ENCODE results near the gene PODXL.

PODXL gene

DNA sequence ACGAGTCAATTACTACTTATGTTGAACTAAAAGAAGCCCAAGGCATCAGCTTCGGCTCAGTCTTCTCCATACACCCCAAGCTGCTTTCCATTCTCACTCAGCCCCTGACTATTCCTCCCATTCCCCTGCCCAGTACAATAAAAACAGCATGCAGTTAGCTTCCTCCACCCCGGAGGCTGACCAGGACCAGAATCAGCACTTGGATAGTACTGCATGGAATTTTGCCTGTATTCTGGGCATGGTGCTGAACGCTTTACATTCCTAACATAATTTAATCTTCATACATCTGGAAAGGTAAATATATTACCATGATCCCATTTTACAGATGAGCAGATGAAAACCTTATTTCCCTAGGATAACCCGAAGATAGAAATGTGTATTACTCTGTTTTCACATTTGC lies 7.5 kb upstream of the PODXL start:
- Histone ChIP-seq H3K27me3 (ENCODE audit: insufficient read depth, low read length) (peaks cover 5% of the 10 kb centered on the region; the same call in 1 of the 2 replicates), H3K9me2 (ENCODE audit: low read depth, low read length) (no peaks in the 10 kb centered on the region), H3K4me1 (ENCODE audit: insufficient read depth, low read length, severe bottlenecking) (no peaks in the 10 kb centered on the region), H3K27ac (ENCODE audit: low read depth, low read length, poor library complexity, severe bottlenecking) (no peak overlapping the region), H4K20me1 (ENCODE audit: insufficient read depth, low read length) (no peaks in the 10 kb centered on the region), H3K9me3 (ENCODE audit: low read length) (no peaks in the 10 kb centered on the region), H3K36me3 (ENCODE audit: insufficient read depth, low read length) (no peaks in the 10 kb centered on the region), H3K4me3 (ENCODE audit: low read depth, low read length, poor library complexity, severe bottlenecking) (no peak overlapping the region), H3K79me2 (ENCODE audit: insufficient read depth, low read length) (no peaks in the 10 kb centered on the region), H2AFZ (ENCODE audit: low read length) (no peak overlapping the region), H3K4me2 (ENCODE audit: low read length) (no peak overlapping the region), H3K9ac (ENCODE audit: low read length) (no peak overlapping the region), H3F3A (ENCODE audit: insufficient read depth, low read length) (no peaks in the 10 kb centered on the region)
- TF ChIP-seq, protein P1, sequence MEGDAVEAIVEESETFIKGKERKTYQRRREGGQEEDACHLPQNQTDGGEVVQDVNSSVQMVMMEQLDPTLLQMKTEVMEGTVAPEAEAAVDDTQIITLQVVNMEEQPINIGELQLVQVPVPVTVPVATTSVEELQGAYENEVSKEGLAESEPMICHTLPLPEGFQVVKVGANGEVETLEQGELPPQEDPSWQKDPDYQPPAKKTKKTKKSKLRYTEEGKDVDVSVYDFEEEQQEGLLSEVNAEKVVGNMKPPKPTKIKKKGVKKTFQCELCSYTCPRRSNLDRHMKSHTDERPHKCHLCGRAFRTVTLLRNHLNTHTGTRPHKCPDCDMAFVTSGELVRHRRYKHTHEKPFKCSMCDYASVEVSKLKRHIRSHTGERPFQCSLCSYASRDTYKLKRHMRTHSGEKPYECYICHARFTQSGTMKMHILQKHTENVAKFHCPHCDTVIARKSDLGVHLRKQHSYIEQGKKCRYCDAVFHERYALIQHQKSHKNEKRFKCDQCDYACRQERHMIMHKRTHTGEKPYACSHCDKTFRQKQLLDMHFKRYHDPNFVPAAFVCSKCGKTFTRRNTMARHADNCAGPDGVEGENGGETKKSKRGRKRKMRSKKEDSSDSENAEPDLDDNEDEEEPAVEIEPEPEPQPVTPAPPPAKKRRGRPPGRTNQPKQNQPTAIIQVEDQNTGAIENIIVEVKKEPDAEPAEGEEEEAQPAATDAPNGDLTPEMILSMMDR (IDR thresholded peaks at IDR 0.05; ENCODE audit: low read length) = no peak
- no peak for TF ChIP-seq EZH2 (IDR thresholded peaks at IDR 0.05; ENCODE audit: borderline replicate concordance, low read length)

DNA sequence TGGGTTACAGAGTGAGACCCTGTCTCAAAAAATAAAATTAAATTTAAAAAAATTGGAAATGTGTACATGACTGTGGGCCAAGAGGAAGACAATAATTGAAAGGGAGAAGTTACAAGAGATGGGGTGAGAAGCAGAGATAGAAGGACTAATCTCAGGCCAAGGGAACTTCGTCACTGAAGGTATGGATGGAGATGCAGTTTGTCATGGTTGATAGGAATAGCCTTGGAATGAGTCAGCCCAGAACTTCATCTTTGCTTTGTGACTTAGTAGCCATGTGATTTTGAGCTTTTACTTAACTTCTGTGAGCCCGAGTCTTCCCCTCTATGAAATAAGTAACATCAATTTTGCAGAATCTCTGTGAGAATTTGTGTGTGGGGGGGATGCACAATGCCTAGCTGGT lies 6.5 kb upstream of the PODXL start:
- Histone ChIP-seq H3F3A (ENCODE audit: insufficient read depth, low read length) (no peaks in the 10 kb centered on the region), H3K9me2 (ENCODE audit: low read depth, low read length) (no peaks in the 10 kb centered on the region), H3K79me2 (ENCODE audit: insufficient read depth, low read length) (no peaks in the 10 kb centered on the region), H2AFZ (ENCODE audit: low read length) (no peak overlapping the region), H3K27me3 (ENCODE audit: insufficient read depth, low read length) (peaks cover 5% of the 10 kb centered on the region; the same call in 1 of the 2 replicates), H3K27ac (ENCODE audit: low read depth, low read length, poor library complexity, severe bottlenecking) (no peak overlapping the region), H4K20me1 (ENCODE audit: insufficient read depth, low read length) (no peaks in the 10 kb centered on the region), H3K9me3 (ENCODE audit: low read length) (no peaks in the 10 kb centered on the region), H3K4me1 (ENCODE audit: insufficient read depth, low read length, severe bottlenecking) (no peaks in the 10 kb centered on the region), H3K4me3 (ENCODE audit: low read depth, low read length, poor library complexity, severe bottlenecking) (no peak overlapping the region), H3K36me3 (ENCODE audit: insufficient read depth, low read length) (no peaks in the 10 kb centered on the region), H3K9ac (ENCODE audit: low read length) (no peak overlapping the region), H3K4me2 (ENCODE audit: low read length) (no peak overlapping the region)
- TF ChIP-seq, protein P1 (IDR thresholded peaks at IDR 0.05; ENCODE audit: low read length) = no peak
- no peak for TF ChIP-seq EZH2 (IDR thresholded peaks at IDR 0.05; ENCODE audit: borderline replicate concordance, low read length)

DNA sequence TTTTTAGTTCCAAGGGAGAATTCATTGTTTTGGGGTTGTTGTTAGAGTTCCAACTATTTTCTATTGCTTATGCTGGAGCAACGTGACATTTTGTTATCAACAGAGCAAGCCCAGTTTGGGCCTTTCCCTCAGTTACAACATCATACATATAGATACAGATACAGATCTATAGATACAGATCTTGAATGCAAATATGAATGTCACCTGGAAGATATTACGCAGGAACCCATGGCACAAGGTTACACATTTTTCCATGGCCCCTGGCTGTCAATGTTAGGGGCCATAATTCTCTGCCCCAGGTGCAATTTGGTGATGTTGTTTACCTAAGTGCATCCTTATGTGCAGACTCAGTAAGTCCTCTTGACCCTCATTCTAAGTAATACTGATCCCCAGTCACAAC lies 3.6 kb upstream of the PODXL start:
- no peak for TF ChIP-seq EZH2 (IDR thresholded peaks at IDR 0.05; ENCODE audit: borderline replicate concordance, low read length)
- TF ChIP-seq, protein P1 (IDR thresholded peaks at IDR 0.05; ENCODE audit: low read length) = no peak
- peaks cover 17% of the 10 kb centered on the region for H3K4me1 ChIP-seq (ENCODE audit: insufficient read depth, low read length, severe bottlenecking)
- no peaks in the 10 kb centered on the region for H3K79me2 ChIP-seq (ENCODE audit: insufficient read depth, low read length)
- no peaks in the 10 kb centered on the region for H3K36me3 ChIP-seq (ENCODE audit: insufficient read depth, low read length)
- H2AFZ ChIP-seq (ENCODE audit: low read length) = no peak overlapping the region
- H3K27ac ChIP-seq (ENCODE audit: low read depth, low read length, poor library complexity, severe bottlenecking) = no peak overlapping the region
- H3K27me3 ChIP-seq (ENCODE audit: insufficient read depth, low read length) = 0 out of 2 replicates have a peak, but pooled peaks cover 12% of the 10 kb centered on the region
- no peaks in the 10 kb centered on the region for H3F3A ChIP-seq (ENCODE audit: insufficient read depth, low read length)
- no peak overlapping the region for H3K4me2 ChIP-seq (ENCODE audit: low read length)
- H3K9me3 ChIP-seq (ENCODE audit: low read length) = no peaks in the 10 kb centered on the region
- no peaks in the 10 kb centered on the region for H3K9me2 ChIP-seq (ENCODE audit: low read depth, low read length)
- no peak overlapping the region for H3K9ac ChIP-seq (ENCODE audit: low read length)
- no peak overlapping the region for H3K4me3 ChIP-seq (ENCODE audit: low read depth, low read length, poor library complexity, severe bottlenecking)
- no peaks in the 10 kb centered on the region for H4K20me1 ChIP-seq (ENCODE audit: insufficient read depth, low read length)
